Measurements from ENCODE around the gene CCDC102A.

Gene CCDC102A

GRCh38 chr16:57517397-57518367, 18.7 kb downstream of the CCDC102A start:
- DNase-seq = no peak

GRCh38 chr16:57516773-57517172, 19.6 kb downstream of the CCDC102A start:
- no peak for DNase-seq

GRCh38 chr16:57516176-57516725, 20.1 kb downstream of the CCDC102A start:
- DNase-seq = no peak

- DNase-seq = no peak
Observed at GRCh38 chr16:57514791-57515600, 21.4 kb downstream of the CCDC102A start.

GRCh38 chr16:57514371-57514770, 22.0 kb downstream of the CCDC102A start:
- DNase-seq = no peak

- DNase-seq = no peak
Observed at GRCh38 chr16:57513371-57514102, 22.8 kb downstream of the CCDC102A start.

- DNase-seq = no peak
Observed at GRCh38 chr16:57512296-57513001, 23.9 kb downstream of the CCDC102A start.

- DNase-seq = no peak
Observed at GRCh38 chr16:57510016-57510871, 26.1 kb downstream of the CCDC102A start.

GRCh38 chr16:57509231-57509923, 27.0 kb downstream of the CCDC102A start:
- no peak for DNase-seq

GRCh38 chr16:57508035-57508425, 28.3 kb downstream of the CCDC102A start:
- no peak for DNase-seq

- DNase-seq = no peak
Observed at GRCh38 chr16:57507136-57508034, 29.0 kb downstream of the CCDC102A start.

- DNase-seq = no peak
Observed at GRCh38 chr16:57505169-57505568, 31.2 kb downstream of the CCDC102A start.

GRCh38 chr16:57504491-57504890, 31.9 kb downstream of the CCDC102A start:
- no peak for DNase-seq

- DNase-seq = no peak
Observed at GRCh38 chr16:57504001-57504400, 32.4 kb downstream of the CCDC102A start.

GRCh38 chr16:57503366-57503765, 33.0 kb downstream of the CCDC102A start:
- no peak for DNase-seq

GRCh38 chr16:57502048-57502775, 34.2 kb downstream of the CCDC102A start:
- DNase-seq = no peak

GRCh38 chr16:57501492-57501891, 34.9 kb downstream of the CCDC102A start:
- no peak for DNase-seq

- DNase-seq = no peak
Observed at GRCh38 chr16:57500578-57501111, 35.7 kb downstream of the CCDC102A start.

Data from effector CD8-positive, alpha-beta T cell (primary cell).